Epithelial cell of proximal tubule (primary cell): ENCODE data around the gene ABTB2. TPM values are rescaled to one million over a fixed set of nuclear protein-coding genes. Genes with fewer than 3 reads are reported as not detected.
A peak's percentile ranks its signal among the peaks of the same experiment; 100 is the strongest.

Source experiments
- DNase-seq: peaks from one replicate; pipeline ENCODE4 v3.0.0-alpha.2; 2011; ENCODE audit warnings: low read depth
- H3K4me3 ChIP-seq: 2 replicates; pipeline ENCODE4 v1.5.1; 2011; ENCODE audit warnings: low read depth, mild to moderate bottlenecking, low read length
- CTCF ChIP-seq: conservative IDR thresholded peaks from 2 replicates; pipeline ENCODE4 v1.5.1; 2012; ENCODE audit warnings: low read depth, mild to moderate bottlenecking, low read length
- total RNA-seq: library from RNA; depleted of rRNA; stranded (reverse); fragments of >200 nt; gene quantifications from 2 replicates; pipeline ENCODE4 v1.2.3, GENCODE V29; 2015

The ABTB2 gene
- total RNA-seq, 1 donor from 2014 or later: 17.6 TPM

DNA sequence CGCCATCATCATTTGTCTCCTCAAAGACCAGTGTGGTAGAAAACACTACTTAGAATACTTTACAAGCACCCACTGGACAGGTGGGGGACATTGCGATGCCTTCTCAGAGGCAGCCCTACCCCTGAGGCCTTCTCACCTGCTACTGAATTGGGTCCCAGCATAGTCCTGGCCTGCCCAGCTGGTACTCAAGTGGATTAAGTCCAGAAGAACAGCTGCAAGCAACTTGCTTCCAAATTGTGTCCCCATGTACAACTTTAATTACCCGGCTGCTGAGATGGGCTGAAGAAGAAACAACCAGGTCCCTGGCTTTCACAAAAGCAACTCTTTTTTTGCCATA is 12.3 kb downstream of the ABTB2 start:
- no peak overlapping the region for H3K4me3 ChIP-seq
- no peak for DNase-seq
- TF ChIP-seq CTCF: no peak

DNA sequence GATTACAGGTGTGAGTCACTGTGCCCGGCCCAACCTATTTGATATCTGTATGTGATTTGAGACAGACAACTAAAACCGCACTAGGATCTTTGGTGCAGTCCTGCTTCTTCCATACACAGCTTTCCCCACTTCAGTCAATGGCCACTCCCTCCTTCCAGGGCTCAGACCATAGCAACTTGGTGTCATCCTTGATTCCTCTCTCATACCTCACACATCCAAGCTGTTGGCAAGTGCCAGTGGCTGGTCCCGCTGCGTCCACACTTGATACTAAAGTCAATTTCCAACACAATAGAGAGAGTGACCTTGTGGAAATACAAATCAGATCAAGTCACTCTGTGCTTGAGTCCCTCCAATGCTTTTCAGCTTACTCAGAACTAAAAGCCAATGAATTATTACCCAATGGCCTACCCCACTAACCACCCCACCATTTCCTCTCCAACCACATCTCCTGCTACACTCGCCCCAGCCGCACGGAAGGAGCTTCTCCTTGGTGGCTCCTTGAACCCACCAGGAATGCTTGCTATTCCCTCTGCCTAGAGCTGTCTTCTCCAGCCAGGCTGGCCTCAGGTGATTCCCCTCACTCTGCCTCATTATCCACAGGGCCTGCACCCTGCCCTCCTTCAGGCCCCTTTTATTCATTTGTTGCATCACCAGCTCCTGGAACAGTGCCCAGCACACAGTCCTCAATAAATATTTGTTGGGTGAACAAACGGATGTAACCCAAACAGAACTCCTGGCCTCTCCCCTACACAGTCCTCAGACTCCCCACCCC is 12.9 kb downstream of the ABTB2 start:
- no peak for TF ChIP-seq CTCF
- no peak overlapping the region for H3K4me3 ChIP-seq
- DNase-seq: peak; percentile 91

GRCh38 chr11:34344410-34344767 is 13.4 kb downstream of the ABTB2 start:
- H3K4me3 ChIP-seq: no peak overlapping the region
- TF ChIP-seq CTCF: no peak
- no peak for DNase-seq

GRCh38 chr11:34343686-34344085 is 14.1 kb downstream of the ABTB2 start:
- no peak overlapping the region for H3K4me3 ChIP-seq
- TF ChIP-seq CTCF: no peak
- no peak for DNase-seq

DNA sequence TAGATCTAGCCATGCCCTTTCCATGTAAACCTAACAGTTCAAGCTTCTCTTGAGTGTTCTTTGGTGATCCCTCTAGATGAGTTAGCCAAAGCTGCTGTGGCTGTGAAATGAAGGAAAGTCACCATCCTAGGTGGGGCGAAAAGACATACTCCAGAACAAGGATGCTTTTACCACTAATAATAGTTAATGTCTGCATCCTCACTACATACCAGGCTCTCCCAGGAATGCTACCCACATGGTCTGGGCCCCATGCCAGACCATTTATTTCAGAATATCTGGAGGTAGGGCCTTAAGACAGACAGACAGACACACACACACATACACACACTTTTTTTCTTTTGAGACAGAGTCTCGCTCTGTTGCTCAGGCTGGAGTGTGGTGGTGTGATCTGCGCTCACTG is 14.7 kb downstream of the ABTB2 start:
- no peak for TF ChIP-seq CTCF
- peak; percentile 73 for DNase-seq
- H3K4me3 ChIP-seq: no peak overlapping the region

- no peak overlapping the region for H3K4me3 ChIP-seq
- no peak for TF ChIP-seq CTCF
- DNase-seq: no peak
Measured at GRCh38 chr11:34341931-34342533, 15.8 kb downstream of the ABTB2 start.

- no peak for TF ChIP-seq CTCF
- no peak overlapping the region for H3K4me3 ChIP-seq
- DNase-seq: no peak
Measured at GRCh38 chr11:34341096-34341495, 16.7 kb downstream of the ABTB2 start.
